Measurements from ENCODE around the gene ABT1.

The ABT1 gene

DNA sequence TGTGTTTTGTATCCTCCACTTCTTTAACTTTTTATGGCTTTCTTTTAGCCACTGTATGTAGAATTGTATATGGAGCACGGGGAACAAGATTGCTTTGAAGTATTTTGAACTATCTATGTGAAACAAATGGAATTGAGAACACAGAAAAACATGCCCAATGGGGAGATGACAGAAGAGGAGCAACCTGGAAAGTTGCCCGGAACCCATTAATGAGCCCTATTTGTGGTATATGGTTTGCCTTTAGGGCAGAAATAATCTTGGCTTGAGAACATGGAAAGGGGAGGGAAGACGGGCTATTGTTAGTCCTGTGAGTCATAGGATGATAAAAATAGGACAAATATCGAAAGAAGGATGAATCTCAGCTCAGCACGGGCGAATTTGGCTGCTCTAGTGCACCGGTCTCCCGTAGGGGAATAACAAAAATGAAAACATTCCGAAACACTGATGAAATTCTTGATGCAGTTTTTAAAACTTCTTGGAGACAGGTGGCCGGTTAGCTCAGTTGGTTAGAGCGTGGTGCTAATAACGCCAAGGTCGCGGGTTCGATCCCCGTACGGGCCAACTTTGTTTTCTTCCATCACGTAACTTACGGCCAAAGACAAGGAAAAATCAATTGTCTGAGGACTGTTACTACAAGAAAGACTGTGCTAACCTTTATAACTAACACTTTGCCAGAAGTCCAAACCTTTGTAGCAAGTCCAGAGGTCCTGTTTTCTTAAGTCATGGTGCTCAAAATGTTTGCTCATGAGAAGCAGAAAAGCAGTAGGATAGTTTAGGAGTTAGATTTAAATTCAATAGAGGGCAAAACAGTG, 42.9 kb upstream of the ABT1 start:
- CTCF ChIA-PET, result interaction anchor here (0.7 to 1.8 kb wide), 6 partner anchors 16 to 231 kb away, joined by 3 to 9 read pairs (median 4); partner anchors contain the start of gene HMGN4
- TF ChIP-seq, protein P1, sequence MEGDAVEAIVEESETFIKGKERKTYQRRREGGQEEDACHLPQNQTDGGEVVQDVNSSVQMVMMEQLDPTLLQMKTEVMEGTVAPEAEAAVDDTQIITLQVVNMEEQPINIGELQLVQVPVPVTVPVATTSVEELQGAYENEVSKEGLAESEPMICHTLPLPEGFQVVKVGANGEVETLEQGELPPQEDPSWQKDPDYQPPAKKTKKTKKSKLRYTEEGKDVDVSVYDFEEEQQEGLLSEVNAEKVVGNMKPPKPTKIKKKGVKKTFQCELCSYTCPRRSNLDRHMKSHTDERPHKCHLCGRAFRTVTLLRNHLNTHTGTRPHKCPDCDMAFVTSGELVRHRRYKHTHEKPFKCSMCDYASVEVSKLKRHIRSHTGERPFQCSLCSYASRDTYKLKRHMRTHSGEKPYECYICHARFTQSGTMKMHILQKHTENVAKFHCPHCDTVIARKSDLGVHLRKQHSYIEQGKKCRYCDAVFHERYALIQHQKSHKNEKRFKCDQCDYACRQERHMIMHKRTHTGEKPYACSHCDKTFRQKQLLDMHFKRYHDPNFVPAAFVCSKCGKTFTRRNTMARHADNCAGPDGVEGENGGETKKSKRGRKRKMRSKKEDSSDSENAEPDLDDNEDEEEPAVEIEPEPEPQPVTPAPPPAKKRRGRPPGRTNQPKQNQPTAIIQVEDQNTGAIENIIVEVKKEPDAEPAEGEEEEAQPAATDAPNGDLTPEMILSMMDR (IDR thresholded peaks at IDR 0.05; ENCODE audit: insufficient read depth, low read length, missing control alignments), result no peak
- DNase-seq (ENCODE audit: low read depth, low spot score), result peak; percentile 76

DNA sequence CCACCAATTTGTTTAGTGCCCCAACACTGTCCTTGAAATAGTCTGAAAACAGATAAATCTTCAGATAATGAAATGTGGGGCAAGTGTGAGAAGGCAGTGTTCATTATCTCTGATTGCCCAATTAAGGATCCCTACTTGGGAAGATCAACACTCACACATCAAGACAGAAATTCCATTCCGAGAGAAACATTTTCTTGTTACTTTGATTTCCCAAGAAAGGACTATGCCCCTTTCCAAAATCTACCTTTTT, 42.4 kb upstream of the ABT1 start:
- H3K4me3 ChIP-seq (ENCODE audit: low read depth, low read length), result peak overlapping the region; percentile 52
- DNase-seq (ENCODE audit: low read depth, low spot score), result no peak
- TF ChIP-seq, protein P1 (IDR thresholded peaks at IDR 0.05; ENCODE audit: insufficient read depth, low read length, missing control alignments), result no peak
- ChIA-PET POLR2A (interaction anchor here (0.9 to 2.4 kb wide), 2 partner anchors 17 to 21 kb away, joined by 3 to 12 read pairs; partner anchors contain the start of gene HMGN4), CTCF (interaction anchor here (1.1 to 1.8 kb wide), 5 partner anchors 17 to 213 kb away, joined by 3 to 9 read pairs (median 4); partner anchors contain the start of gene HMGN4)

More for the DNA sequence above, 42.9 kb upstream of the ABT1 start:
- POLR2A ChIA-PET, result interaction anchor here (0.9 to 2.4 kb wide), 2 partner anchors 16 to 21 kb away, joined by 3 to 12 read pairs; partner anchors contain the start of gene HMGN4
- H3K4me3 ChIP-seq (ENCODE audit: low read depth, low read length), result peak overlapping the region; percentile 65

DNA sequence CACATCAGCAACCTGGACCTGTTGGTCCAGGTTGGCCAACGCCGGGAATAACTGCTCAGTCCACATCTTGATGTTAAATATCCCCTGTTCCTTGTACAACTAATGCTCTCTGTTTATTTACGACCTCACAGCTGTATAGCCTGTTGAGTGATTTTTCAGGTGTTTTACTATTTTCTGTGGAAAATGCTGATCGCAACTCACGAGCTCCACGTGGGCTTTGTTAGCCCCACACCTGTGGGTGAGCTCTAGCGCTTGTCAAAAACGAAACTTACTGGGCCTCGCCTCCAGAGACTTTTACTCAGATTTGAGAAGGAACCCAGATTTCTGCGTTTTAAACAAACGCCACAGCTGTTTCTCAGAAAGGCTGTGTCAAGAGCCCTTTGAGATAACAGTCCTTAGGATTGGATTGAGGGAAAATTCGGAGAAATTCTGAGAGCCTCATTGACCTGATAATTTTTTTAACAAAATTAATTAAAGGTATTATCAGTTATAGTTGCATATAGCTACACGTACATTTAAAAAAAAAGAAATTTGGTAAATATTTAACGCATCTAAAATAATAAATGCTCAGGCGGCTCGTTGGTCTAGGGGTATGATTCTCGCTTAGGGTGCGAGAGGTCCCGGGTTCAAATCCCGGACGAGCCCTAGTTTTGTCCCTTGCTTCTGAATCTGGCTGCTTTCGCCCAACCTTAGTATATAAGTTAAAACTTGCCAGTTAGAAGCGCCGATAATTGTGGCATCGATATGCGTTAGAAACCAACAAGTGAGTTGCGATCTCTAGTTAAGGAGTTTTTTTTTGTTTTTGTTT, 41.9 kb upstream of the ABT1 start:
- peak overlapping the region; percentile 53 for H3K4me3 ChIP-seq (ENCODE audit: low read depth, low read length)
- CTCF ChIA-PET, result interaction anchor here (0.6 to 1.8 kb wide), 6 partner anchors 17 to 233 kb away, joined by 3 to 9 read pairs (median 4); partner anchors contain the start of gene HMGN4
- TF ChIP-seq, protein P1 (IDR thresholded peaks at IDR 0.05; ENCODE audit: insufficient read depth, low read length, missing control alignments), result no peak
- DNase-seq (ENCODE audit: low read depth, low spot score), result no peak
- POLR2A ChIA-PET, result interaction anchor here (0.9 to 2.4 kb wide), 3 partner anchors 17 to 172 kb away, joined by 3 to 12 read pairs (median 3); partner anchors contain the start of genes BTN2A2 and HMGN4

DNA sequence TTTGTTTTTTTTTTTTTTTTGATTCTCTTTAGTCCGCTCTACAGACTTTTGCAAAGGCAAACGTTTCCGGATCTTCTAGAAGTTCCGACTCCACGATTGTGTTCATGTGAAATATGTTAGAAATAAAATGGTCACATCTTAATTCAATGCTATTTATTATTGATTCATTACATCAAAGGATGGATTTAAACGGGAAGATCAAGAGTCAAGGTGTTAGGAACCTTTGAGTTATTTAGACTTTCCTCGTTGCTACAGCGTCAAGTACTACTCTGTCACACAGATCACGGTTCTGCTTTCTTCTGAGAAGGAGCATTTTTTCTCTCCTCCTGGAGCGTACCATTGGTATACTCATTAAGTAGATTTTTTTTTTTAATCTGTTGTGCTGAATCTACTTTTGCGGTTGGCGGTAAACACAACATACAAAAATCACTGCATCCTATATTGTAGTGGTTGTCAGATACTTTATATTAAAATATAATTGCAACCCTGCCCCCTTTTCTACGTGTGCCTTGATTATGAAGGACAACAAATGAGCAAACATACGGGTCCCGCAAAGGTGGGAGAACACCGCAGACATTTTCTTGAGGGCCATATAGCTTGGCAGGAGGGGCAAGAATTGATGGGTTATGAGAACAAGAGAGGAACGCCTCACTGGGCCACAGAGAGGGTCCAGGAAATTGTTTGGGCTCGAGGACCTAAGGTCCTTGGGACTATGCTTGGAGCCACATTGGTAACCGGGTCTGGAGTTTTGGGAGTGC, 41.1 kb upstream of the ABT1 start:
- H3K4me3 ChIP-seq (ENCODE audit: low read depth, low read length), result peak overlapping the region; percentile 53
- CTCF ChIA-PET, result interaction anchor here (1.1 to 2.2 kb wide), 9 partner anchors 15 to 234 kb away, joined by 3 to 22 read pairs (median 4); partner anchors contain the start of gene ABT1
- POLR2A ChIA-PET, result interaction anchor here (1.0 kb wide), 2 partner anchors 13 to 173 kb away, joined by 3 to 7 read pairs; partner anchors contain the start of gene BTN2A2
- TF ChIP-seq, protein P1 (IDR thresholded peaks at IDR 0.05; ENCODE audit: insufficient read depth, low read length, missing control alignments), result no peak
- no peak for DNase-seq (ENCODE audit: low read depth, low spot score)

DNA sequence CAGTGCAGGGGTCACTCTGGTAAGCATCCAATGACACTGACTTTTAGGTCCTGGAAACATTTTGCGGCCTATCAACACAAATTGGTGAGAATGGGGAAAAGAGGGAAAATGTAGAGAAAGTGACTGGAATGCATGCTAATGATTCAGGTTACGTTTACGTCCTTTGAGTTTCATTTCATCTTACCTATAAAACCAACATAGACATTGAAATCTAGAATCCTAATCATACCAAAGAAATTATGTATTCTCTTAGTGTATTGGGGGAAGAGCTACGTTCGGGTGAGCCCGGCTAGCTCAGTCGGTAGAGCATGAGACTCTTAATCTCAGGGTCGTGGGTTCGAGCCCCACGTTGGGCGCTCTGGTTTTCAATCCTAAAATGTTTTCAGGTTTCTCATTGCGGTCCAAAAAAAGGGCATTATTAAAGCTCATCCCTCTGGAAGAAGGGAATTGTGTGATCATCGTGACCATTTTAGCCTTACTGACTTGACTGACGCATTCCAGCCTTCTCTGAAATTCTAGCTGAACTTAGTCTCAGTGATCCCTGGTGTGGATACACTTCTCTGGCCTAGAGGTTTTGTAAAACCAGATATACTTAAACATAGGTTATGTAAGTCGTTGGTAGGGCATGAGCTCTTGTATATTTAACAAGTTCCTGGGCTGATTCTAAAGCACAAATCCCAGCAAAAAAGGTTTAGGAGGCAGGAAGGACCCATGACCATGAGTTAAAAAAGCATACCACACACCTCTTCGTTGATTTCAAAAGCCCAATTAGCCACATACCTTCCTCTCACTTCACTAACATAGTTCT, 40.3 kb upstream of the ABT1 start:
- DNase-seq (ENCODE audit: low read depth, low spot score), result peak; percentile 92
- peak overlapping the region; percentile 53 for H3K4me3 ChIP-seq (ENCODE audit: low read depth, low read length)
- TF ChIP-seq, protein P1 (IDR thresholded peaks at IDR 0.05; ENCODE audit: insufficient read depth, low read length, missing control alignments), result no peak
- ChIA-PET POLR2A (interaction anchor here (0.8 to 1.3 kb wide), 4 partner anchors 12 to 23 kb away, joined by 3 to 9 read pairs (median 6); partner anchors contain the start of gene HMGN4), CTCF (interaction anchor here (1.1 to 2.2 kb wide), 6 partner anchors 15 to 234 kb away, joined by 3 to 22 read pairs (median 6); partner anchors contain the start of gene ABT1)
